ENCODE measurements around the gene ZNF362. TPM values are rescaled to one million over a fixed set of nuclear protein-coding genes. Genes with fewer than 3 reads are reported as not detected.

Gene ZNF362
- total RNA-seq, 4 donors from 2014 or later, result 8.2 to 16.6 (median 11.1) TPM

GRCh38 chr1:33319949-33320618, 63.8 kb downstream of the ZNF362 start:
- TF ChIP-seq, protein P1, sequence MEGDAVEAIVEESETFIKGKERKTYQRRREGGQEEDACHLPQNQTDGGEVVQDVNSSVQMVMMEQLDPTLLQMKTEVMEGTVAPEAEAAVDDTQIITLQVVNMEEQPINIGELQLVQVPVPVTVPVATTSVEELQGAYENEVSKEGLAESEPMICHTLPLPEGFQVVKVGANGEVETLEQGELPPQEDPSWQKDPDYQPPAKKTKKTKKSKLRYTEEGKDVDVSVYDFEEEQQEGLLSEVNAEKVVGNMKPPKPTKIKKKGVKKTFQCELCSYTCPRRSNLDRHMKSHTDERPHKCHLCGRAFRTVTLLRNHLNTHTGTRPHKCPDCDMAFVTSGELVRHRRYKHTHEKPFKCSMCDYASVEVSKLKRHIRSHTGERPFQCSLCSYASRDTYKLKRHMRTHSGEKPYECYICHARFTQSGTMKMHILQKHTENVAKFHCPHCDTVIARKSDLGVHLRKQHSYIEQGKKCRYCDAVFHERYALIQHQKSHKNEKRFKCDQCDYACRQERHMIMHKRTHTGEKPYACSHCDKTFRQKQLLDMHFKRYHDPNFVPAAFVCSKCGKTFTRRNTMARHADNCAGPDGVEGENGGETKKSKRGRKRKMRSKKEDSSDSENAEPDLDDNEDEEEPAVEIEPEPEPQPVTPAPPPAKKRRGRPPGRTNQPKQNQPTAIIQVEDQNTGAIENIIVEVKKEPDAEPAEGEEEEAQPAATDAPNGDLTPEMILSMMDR (IDR thresholded peaks at IDR 0.05; ENCODE audit: low read depth), result no peak

- TF ChIP-seq, protein P1 (IDR thresholded peaks at IDR 0.05; ENCODE audit: low read depth), result no peak
These were observed 64.4 kb downstream of the ZNF362 start, which contains the start of gene A3GALT2 for GRCh38 chr1:33320619-33321165. Gene A3GALT2, minus strand, starts transcription at chr1:33321098. Its CDS starts 0 bp downstream, at chr1:33321098.

DNA sequence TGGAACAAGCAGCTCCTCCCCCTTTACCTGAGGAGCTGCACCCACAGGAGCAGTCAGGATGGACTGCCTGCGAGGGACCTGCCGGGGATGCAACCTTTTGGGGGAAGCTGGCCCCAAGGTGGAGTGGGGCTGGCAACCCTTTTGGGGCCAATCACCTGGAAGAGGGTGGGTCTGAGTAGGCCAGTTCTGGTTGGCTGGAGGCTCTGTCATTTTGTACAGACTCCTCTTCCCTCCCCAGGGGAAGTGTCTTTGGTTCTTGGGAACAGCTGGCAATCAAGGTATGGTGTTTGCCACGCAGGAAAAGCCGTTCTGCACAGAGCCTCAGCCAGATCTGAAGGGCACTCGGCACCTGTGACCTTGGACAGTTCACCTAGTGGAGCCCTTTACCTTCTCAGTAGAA, 64.9 kb downstream of the ZNF362 start:
- TF ChIP-seq, protein P1 (IDR thresholded peaks at IDR 0.05; ENCODE audit: low read depth), result no peak

DNA sequence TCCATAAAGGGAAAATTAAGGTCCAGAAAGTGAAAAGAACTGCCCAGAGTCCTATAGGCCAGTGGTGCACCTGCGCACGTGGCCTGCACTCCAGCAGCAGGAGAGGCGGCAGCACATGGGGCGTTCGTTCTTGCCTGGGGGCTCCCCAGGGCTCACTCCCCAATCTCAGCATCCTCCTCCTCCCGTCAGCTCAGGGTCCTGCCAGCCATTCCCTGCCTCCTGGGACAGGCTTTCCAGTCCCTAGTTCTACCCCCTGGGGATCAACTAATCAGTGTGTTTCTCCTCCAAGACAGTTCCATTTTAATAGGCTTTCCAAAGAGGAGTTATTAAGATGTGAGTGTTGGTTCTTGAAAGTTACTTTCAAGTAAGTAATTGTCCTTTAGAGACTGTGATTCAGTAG, 65.8 kb downstream of the ZNF362 start:
- TF ChIP-seq, protein P1 (IDR thresholded peaks at IDR 0.05; ENCODE audit: low read depth), result no peak

DNA sequence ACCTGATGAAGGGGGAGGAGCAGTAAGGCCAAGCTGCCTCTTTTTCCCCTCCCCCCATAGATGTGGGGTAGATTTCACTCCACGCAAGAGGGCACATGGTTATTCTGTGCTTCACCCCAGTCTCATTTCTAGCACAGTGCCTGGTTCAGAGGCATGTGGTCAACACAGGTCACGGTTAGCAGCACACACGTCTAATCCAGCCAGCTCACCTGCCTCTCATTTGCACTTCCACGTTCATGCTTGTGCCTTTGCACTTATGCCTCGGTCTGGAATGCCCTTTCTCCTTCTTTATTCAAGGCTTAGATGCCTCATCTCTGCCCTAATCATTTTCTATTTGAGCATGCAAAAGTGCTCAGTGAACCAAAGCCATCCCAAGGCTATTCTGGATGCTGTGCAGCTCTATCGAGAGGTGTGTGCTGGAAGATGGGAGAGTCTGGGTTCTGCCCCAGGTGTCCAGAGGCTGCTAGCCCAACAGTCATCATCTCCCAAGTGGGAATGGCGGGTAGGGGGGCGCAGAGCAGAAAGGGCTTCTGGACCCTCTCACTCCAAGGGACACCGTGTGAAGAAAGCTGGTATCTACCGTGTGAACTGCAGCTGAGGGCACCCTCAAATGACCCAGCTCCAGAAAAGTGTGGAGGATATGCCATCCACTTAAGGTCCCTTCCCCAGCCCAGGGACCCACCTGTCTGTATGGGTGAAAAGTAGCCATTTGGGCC, 66.7 kb downstream of the ZNF362 start:
- TF ChIP-seq, protein P1 (IDR thresholded peaks at IDR 0.05; ENCODE audit: low read depth), result no peak

- TF ChIP-seq, protein P1 (IDR thresholded peaks at IDR 0.05; ENCODE audit: low read depth), result no peak
These were observed 67.6 kb downstream of the ZNF362 start for GRCh38 chr1:33323663-33324477.

Measured in subcutaneous adipose tissue (tissue), 4 donors.